NOMO-1 treated with dmso at 0.1 percent for 144 hours (cell line): ENCODE measurements around the gene WDR20.
A peak's percentile ranks its signal among the peaks of the same experiment; 100 is the strongest.
"Not testable (repeated sequence)": the region's sequence is repeated elsewhere in the genome, so short reads cannot be mapped to it uniquely, and the experiment has no call there.

Experiments
- DNase-seq: peaks from one replicate; lab custom pipeline; 2025; ENCODE audit not compliant: unreplicated experiment; lab: John Stamatoyannopoulos, UW

WDR20 gene

DNA sequence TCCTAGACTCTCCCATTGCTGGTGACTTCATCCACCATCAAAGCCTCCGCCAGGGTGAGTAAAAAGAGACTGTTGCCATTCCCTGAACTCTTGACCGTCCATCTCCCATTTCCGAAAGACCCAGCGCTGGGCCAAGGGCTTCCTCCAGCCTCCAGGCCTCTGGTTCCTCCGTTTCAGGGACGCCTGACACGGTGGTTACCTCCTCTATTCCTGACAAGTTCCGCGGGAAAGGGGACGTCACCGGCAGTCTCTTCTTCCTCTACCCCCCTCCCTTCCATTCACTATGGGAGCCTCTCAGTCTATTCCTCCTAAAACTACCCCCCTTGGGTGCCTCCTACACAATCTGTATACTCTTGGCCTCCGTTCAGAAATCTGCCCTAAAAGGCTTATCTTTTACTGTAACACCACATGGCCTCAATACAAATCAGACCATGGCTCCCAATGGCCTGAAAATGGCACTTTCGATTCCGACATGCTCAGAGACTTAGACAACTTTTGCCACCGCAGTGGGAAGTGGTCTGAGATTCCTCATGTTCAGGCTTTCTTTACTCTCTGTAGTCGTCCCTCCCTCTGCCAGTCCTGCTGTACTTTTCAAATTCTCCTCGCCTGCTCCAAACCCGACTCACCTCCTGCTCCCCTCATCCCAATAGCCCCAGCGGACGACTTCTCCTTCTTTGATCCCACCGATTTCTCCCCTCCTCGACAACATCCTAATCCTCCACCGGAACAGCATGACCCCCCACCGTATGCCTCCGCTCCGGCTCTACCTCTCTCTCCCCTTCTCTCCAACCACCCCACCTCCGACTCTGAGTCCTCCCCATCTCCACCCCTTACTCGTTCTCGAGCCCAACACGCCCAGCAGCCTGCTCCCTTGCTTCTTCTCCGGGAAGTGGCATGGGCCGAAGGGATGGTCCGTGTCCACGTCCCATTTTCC, 94.9 kb downstream of the WDR20 start:
- DNase-seq = no peak

DNA sequence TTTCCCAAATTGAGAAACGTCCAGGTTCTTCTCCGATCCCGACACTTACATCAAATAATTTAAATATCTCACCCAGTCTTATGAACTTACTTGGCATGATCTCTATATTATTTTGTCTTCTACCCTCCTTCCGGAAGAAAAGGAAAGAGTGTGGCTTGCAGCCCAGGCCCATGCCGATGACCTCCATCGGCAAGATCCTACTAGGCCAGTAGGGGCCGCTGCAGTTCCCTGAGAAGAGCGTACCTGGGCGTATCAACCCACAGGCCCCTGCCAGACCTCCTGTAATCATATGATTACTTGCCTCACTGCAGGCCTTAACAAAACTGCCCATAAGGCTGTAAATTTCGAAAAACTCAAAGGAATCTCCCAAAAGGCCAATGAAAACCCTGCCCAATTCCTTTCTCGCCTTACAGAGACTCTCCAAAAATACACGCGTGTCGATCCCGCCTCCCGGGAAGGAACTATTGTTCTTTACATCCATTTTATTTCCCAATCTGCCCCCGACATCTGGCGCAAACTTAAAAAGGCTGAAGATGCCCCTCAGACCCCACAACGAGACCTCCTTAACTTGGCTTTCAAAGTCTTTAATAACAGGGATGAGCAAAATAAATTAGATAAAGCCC, 95.7 kb downstream of the WDR20 start:
- peak; percentile 45 for DNase-seq

DNA sequence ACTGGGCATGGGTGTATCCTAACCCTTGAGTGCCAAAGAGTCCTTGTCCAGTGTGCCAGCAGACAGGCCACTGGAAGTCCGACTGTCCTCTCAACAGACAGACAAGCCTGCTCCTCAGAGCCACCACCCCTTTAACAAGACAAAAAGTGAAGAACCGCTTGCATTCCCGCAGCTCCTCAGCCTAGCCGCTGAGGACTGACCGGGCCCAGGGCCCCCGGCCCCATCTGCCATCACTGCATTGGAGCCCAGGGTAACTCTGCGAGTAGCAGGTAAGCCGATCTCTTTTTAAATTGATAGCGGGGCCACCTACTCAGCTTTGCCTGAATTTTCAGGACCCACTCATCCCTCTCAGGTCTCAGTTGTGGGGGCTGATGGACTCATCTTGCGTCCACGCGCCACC, 96.3 kb downstream of the WDR20 start:
- DNase-seq = no peak

DNA sequence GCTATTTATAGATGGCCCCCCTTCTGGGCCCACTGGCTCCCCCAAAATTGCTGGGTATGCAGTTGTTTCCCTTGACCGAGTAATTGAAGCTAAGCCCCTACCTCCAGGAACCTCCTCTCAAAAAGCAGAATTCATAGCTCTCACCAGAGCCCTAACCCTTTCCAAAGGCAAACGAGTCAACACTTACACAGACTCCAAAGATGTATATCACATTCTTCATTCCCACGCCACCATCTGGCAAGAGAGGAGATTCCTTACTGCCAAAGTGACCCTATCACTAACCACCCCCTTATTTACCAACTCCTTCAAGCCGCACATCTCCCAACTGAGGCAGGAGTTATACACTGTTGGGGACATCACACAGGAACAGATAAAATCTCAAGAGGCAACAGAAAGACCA, 98.4 kb downstream of the WDR20 start:
- DNase-seq = no peak

DNA sequence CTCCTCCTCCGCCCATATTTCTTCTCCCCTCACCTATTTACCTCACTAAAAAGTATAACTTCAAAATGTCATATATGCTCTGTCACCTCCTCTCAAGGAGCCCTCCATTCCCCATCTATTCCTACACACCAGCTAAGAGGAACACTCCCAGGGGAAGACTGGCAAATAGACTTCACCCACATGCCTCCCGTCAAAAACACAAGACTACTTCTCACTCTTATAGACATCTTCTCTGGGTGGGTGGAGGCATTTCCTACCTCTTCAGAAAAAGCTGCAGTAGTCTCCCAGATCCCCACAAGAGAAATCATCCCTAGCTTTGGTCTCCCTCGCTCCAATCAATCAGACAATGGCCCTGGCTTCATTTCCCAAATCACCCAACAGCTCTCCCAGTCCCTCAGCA, 99.1 kb downstream of the WDR20 start:
- no peak for DNase-seq

DNA sequence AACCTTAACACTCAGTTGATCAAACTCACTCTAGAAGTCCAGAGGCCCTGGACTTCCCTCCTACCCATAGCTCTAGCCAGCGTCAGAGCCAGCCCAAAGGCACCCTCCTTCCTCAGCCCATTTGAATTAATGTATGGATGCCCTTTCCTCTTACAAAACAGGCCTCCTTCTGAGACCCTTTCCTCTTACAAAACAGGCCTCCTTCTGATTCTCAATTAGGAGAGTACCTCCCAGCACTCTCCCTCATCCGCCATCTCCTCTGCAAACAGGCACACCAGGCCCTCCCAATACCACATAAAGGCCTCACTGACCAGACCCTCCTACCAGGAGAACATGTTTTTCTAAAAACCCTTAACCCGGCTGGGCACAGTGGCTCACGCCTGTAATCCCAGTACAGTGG, 99.5 kb downstream of the WDR20 start:
- no peak for DNase-seq

DNA sequence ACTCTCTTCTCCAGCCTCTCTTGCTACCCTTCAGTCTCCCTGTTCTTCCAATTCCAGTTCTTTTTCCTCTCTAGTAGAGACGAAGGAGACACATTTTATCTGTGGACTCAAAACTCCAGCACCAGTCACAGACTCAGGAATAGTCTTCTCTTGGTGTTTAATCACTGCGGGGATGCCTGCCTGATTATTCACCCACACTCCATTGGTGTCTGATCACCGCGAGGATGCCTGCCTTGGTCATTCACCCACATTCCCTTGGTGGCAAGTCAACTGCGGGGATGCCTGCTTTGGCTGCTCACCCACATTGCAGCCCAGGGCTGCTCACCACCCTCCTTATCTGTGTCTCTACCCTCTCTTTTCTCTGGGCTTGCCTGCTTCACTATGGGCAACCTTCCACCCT, 100.8 kb downstream of the WDR20 start:
- not testable (repeated sequence) for DNase-seq

DNA sequence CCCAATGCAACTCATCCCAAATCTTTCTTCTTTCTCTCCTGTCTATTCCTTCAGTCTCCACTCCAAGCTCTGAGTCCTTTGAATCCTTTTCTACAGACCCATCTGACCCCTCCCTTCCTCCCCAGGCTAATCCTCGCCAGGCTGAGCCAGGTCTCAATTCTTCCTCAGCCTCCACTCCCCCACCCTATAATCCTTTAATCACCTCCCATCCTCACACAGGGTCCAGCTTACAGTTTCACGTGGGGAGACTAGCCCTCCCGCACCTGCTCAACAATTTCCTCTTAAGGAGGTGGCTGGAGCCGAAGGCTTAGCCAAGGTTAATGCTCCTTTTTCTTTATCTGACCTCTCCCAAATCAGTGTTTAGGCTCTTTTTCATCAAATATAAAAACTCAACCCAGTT, 101.5 kb downstream of the WDR20 start:
- no peak for DNase-seq

DNA sequence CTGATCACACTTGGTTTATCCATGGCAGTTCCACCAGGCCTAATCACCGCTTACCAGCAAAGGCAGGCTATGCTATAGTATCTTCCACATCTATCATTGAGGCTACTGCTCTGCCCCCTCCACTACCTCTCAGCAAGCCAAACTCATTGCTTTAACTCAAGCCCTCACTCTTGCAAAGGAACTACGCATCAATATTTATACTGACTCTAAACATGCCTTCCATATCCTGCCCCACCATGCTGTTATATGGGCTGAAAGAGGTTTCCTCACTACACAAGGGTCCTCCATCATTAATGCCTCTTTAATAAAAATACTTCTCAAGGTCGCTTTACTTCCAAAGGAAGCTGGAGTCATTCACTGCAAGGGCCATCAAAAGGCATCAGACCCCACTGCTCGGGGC, 104.1 kb downstream of the WDR20 start:
- DNase-seq = not testable (repeated sequence)

DNA sequence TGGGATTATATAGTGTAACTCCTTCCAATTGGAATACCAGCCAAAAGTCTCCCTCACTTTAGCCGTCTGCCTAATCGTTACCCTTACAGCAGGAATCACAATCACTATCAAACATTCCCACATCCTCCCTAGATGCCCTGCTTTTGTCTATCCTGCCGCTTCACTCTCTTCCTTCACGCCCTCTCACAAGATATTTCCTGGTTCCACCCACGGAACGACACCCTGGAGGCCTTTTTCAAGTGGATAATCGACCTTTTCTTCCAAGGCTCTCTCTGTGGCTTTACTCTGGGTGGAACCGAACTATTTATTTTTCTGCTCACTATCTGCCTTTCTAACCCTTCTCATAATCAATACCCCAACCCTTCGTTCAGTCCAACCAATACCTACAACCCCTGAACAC, 106.4 kb downstream of the WDR20 start:
- no peak for DNase-seq

DNA sequence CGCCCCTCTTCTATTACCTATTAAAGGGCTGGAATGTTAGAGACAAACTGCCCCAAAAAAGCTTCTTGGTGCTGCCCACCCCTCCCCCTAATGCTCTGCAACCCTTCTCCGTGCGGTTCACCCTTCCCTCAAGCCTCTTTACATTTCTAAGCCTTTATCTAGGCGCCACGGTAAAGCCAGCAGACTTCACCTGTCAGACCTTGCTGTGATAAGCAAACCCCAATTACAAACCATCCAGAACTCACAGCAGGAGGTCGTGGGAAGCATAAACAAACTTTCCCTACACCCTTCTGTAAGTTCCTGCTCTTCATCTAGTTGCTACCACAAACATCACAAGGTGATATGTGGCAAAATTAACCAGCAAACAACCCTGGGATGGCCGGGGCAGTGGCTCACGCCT, 108.4 kb downstream of the WDR20 start:
- DNase-seq = no peak

DNA sequence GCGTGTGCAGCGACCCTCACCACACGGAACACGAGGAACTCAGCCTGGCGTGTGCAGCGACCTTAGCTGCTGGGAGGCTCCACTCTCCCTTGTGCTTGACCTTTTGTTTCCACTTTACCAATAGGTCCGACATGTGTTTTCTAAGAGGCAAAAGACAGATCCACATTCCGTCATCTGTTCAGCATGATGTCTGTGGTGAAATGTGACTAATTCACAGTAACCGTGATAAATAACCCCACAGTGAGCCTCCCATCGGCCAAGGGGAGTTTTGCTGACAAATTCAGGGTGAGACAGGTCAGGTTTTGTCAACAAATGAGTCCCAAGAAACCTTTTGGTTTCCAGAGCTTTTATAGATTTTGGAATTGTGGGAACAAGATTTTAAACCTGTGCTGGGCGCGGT, 109.3 kb downstream of the WDR20 start:
- no peak for DNase-seq

DNA sequence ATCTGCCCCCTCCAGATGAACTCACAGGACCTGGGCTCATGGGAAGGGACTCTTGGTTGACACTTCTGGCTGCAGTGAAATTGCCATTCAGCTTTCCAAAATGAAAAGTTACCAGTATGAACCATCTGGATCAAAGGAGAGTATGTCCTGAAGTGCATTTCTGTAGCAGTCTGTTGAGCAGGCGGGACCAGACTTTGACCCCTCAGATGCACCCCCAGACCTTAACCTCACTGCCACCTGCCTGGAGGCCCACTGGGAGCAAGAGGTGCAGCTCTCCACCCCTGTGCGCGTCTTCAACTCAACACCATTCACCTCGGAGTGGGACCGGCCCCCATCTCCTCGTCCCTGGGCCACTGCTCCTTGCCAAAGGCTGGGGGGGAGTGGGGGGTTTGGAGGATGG, 110.3 kb downstream of the WDR20 start:
- no peak for DNase-seq

DNA sequence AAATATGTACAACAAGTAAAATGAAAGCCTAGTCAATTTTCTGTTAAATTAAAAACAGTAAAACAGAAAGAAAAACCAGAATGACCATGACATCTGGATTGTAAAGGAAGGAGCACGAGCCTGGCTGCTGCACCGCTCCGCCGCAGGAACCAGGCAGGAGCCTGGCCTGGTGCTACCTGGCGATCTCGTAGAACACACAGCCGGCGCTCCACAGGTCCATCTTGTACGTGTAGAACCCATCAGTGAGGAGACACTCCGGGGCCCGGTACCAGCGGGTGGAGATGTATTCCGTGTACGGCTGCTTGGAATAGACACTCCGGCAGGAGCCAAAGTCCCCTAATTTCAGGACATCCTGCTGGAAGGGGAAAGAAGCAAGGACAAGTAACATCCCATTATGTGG, 110.9 kb downstream of the WDR20 start:
- DNase-seq = no peak

DNA sequence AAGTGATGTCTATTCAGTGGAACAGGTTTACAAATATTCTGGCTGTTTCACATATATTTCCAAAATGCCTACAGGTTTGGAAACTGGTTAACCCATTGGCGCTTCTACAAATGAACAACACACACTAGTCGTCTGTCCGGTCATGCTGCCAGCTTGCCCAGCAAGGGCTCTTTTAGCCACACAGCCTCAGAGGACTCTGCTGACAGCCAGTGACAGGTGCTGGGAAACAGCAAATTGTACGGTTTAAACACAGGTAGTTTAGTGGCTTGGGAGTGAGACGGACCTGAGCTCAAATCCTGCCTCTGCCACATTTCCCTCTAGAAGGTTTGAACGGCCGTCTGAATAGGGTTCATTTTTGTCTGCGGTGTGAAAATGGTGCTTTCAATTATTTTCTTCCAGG, 111.5 kb downstream of the WDR20 start:
- DNase-seq = no peak

DNA sequence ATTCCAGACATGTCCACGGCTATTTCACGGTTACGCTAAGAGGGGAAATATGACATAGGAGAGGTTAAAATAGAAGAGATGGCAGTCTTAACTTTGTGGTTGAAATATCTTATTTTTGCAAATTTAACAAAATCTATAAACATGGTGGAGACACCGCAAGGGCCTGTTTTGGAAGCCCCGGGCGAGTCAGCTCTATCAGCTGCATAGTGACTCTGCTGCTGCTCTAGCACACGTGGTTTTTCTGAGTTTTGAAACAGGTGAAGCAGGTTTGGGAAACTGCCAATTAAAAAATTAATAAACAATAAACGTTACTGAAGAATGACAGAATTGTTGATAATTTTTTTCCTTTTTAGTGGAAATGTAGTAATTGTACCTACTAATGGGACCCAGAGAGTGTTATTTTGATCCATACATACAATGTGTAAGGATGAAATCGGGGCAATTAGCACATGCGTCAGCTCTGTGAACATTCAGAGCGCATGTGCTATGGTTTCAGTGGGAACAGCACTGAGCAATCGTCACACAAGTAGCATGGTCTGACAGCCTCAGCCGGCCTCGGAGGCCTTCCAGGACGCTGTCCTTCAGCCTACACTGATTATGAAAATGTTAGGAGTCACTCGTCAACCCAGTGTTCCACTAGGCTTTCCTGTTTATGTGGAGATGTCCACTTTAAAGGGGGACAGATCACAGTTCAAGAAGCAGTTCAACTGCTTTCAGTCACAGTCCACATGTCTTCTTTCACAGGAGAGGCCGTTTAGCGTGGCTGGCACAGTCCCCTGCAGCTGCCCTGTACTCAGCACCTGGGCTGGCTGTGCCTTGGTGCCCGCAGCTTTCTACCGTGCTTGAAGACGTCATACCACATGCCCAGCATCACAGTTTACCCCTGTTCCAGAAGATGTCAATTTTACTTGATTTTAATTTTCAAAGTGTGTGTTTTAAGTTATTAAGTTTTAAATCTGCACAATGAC, 113.4 kb downstream of the WDR20 start:
- no peak for DNase-seq

DNA sequence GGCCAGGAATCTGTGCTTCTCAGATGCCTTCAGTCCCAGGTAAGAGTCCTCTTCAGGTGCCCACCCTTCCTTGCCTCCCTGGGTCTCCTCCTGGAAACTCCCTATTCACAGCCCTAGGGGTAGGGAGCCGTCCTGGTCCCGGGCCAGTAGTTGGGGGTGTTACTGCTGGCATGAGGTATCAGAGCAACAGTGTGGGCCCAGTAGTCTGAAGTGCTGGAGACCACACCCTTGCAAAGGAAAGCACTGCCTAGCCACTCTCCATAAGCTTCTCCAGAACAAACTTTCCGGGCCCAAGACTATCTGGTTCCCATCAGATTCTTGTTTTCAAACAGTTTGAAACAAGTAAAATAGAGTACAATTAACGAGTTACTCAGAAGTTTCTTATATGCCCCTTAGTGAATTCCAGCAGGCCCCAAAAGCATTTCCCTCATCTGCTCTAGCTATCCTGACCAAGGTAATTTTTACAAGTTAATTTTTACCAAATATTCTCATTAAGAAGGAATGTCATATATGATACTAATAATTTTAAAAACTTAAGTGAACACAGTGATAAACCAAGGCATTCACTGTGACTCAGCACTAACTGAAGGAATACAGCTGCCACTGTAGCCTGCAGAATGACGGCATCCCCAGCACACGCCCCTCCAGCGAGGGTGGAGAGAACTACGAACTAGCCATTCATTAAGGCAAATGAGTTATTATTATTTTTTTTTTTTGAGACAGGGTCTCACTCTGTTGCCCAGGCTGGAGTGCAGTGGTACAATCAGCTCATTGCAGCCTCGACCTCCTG, 115.9 kb downstream of the WDR20 start:
- DNase-seq = no peak

DNA sequence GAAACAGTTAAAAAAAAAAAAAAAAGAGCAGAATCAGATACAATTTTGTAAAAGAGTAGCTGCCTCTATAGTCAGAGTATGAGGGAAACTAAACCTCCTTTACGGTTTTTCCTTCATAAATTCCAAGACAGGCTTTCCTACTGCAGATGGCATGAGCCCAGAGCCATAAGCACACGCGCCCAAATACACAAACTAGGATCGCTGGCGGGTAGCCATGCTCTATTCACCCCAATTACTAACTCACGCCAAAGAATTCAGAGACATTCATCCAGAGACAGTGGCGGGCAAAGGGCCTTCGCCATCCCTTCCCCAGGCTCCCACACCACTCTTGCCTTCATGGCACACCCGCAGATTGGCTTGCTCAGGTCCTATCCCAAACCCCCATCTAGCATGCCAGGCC, 117.0 kb downstream of the WDR20 start:
- no peak for DNase-seq

DNA sequence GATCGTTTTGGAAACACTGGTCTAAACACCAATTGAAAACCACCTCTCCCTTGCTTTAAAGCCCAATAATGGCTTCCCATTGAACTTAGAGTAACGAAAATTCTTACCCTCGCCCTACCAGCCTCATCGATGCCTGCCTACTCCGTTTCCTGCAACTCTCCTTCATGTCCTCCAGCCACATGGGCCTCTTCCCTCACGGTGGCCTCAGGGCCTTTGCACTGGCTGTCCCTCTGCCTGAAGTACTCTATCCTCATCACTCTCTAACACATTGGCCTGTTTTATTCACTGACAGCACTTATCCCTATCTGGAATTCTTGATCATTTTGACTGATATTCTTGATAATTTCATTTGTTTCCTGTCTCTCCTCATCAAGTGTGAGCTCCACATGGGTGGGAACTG, 118.4 kb downstream of the WDR20 start:
- no peak for DNase-seq
